ENCODE results near the gene NOD2.

Gene NOD2

GRCh38 chr16:50683689-50684374 is 9.6 kb upstream of the NOD2 start:
- TF ChIP-seq, protein P1, sequence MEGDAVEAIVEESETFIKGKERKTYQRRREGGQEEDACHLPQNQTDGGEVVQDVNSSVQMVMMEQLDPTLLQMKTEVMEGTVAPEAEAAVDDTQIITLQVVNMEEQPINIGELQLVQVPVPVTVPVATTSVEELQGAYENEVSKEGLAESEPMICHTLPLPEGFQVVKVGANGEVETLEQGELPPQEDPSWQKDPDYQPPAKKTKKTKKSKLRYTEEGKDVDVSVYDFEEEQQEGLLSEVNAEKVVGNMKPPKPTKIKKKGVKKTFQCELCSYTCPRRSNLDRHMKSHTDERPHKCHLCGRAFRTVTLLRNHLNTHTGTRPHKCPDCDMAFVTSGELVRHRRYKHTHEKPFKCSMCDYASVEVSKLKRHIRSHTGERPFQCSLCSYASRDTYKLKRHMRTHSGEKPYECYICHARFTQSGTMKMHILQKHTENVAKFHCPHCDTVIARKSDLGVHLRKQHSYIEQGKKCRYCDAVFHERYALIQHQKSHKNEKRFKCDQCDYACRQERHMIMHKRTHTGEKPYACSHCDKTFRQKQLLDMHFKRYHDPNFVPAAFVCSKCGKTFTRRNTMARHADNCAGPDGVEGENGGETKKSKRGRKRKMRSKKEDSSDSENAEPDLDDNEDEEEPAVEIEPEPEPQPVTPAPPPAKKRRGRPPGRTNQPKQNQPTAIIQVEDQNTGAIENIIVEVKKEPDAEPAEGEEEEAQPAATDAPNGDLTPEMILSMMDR (conservative IDR thresholded peaks at IDR 0.05; ENCODE audit: low read depth, low read length): no peak
- DNase-seq (ENCODE audit: low read depth): no peak
- no peak overlapping the region for H3K4me3 ChIP-seq (ENCODE audit: low read depth, low read length)

DNA sequence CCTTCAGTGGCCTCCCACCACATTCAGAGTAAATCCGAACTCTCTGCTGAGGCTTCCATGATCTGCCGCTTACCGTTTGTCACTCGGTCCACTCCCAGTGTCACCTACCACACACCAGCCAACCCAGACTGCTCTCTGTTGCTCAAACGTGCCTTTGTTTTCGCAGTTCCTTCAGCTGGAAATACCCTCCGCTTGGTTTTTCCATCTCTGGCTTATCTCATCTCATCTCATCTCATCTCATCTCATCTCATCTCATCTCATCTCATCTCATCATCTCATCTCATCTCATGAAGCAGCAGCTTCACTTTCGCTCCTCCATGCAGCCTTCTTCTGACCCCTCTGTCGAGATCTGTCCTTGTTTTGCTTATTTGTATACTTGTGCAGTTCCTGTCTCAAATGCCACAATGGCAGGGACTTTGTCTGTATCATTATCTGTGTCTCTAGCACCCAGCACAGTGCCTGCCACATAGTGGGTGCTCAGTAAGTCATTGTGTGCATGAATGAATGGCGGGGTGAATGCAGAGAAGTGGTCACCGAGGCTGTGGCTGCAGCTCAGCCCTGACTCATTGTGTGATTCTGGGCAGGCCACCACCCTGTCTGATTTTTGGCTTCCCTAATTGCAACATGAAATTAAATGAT is 8.5 kb upstream of the NOD2 start:
- DNase-seq (ENCODE audit: low read depth): no peak
- TF ChIP-seq, protein P1 (conservative IDR thresholded peaks at IDR 0.05; ENCODE audit: low read depth, low read length): no peak
- no peak overlapping the region for H3K4me3 ChIP-seq (ENCODE audit: low read depth, low read length)

- DNase-seq (ENCODE audit: low read depth): no peak
- H3K4me3 ChIP-seq (ENCODE audit: low read depth, low read length): no peak overlapping the region
These were observed 7.8 kb upstream of the NOD2 start for GRCh38 chr16:50685462-50686063.

GRCh38 chr16:50688083-50688482 is 5.3 kb upstream of the NOD2 start:
- H3K4me3 ChIP-seq (ENCODE audit: low read depth, low read length): no peak overlapping the region
- DNase-seq (ENCODE audit: low read depth): no peak
- TF ChIP-seq, protein P1 (conservative IDR thresholded peaks at IDR 0.05; ENCODE audit: low read depth, low read length): no peak

More at GRCh38 chr16:50685462-50686063, 7.8 kb upstream of the NOD2 start:
- TF ChIP-seq, protein P1 (conservative IDR thresholded peaks at IDR 0.05; ENCODE audit: low read depth, low read length): no peak

- DNase-seq (ENCODE audit: low read depth): no peak
- no peak overlapping the region for H3K4me3 ChIP-seq (ENCODE audit: low read depth, low read length)
- TF ChIP-seq, protein P1 (conservative IDR thresholded peaks at IDR 0.05; ENCODE audit: low read depth, low read length): no peak
These were observed 4.5 kb upstream of the NOD2 start for GRCh38 chr16:50688867-50689266.

- TF ChIP-seq, protein P1 (conservative IDR thresholded peaks at IDR 0.05; ENCODE audit: low read depth, low read length): no peak
- H3K4me3 ChIP-seq (ENCODE audit: low read depth, low read length): no peak overlapping the region
- no peak for DNase-seq (ENCODE audit: low read depth)
These were observed 3.2 kb upstream of the NOD2 start for GRCh38 chr16:50690177-50690576.

Data from choroid plexus epithelial cell (primary cell).